Liver (tissue), 9 donors: ENCODE results near the gene CD276. TPM values are rescaled to one million over a fixed set of nuclear protein-coding genes. Genes with fewer than 3 reads are reported as not detected.

ENCODE experiments used
- DNase-seq: peaks from one replicate; pipeline ENCODE4 v3.0.0-alpha.2; 2017; ENCODE audit warnings: low spot score
- H3K27ac ChIP-seq, 2 donors: one replicate each; pipeline ENCODE4 v1.7.0; 2013; ENCODE audit warnings: inconsistent platforms in 2 of 2, low read length in 2 of 2, control low read depth in 1 of 2, low read depth in 1 of 2, mild to moderate bottlenecking in 1 of 2
- H3K27me3 ChIP-seq, 4 donors: one replicate each; pipeline versions ENCODE4 v1.6.1 to v1.7.0; 2013; ENCODE audit warnings: low read length in 3 of 4, inconsistent platforms in 1 of 4, mild to moderate bottlenecking in 1 of 4, moderate library complexity in 1 of 4; ENCODE audit not compliant: control insufficient read depth in 4 of 4, insufficient read depth in 4 of 4
- H3K36me3 ChIP-seq, 4 donors: one replicate each; pipeline versions ENCODE4 v1.6.1 to v1.7.0; 2013; ENCODE audit warnings: low read length in 3 of 4, mild to moderate bottlenecking in 3 of 4, low read depth in 1 of 4, moderate library complexity in 1 of 4; ENCODE audit not compliant: control insufficient read depth in 4 of 4, insufficient read depth in 3 of 4
- H3K4me1 ChIP-seq, 4 donors: one replicate each; pipeline versions ENCODE4 v1.6.1 to v1.7.0; 2013; ENCODE audit warnings: low read length in 3 of 4, mild to moderate bottlenecking in 3 of 4, moderate library complexity in 1 of 4; ENCODE audit not compliant: control insufficient read depth in 4 of 4, insufficient read depth in 4 of 4
- H3K4me3 ChIP-seq, 3 donors: one replicate each; pipeline versions ENCODE4 v1.6.1 to v1.7.0; 2013; ENCODE audit warnings: low read length in 3 of 3, control low read depth in 1 of 3, low read depth in 1 of 3, mild to moderate bottlenecking in 1 of 3
- H3K9ac ChIP-seq, 2 donors: one replicate each; pipeline ENCODE4 v1.7.0; 2013; ENCODE audit warnings: low read length in 2 of 2, mild to moderate bottlenecking in 2 of 2, moderate library complexity in 2 of 2, control low read depth in 1 of 2, low read depth in 1 of 2
- H3K9me3 ChIP-seq, 4 donors: one replicate each; pipeline versions ENCODE4 v1.6.1 to v1.7.0; 2013; ENCODE audit warnings: low read length in 3 of 4; ENCODE audit not compliant: control insufficient read depth in 4 of 4
- EGR1 ChIP-seq, 2 donors: IDR thresholded peaks; 2 replicates each; pipeline ENCODE4 v1.6.1; 2016 to 2018; ENCODE audit warnings: antibody characterized with exemption in 2 of 2, low read depth in 2 of 2
- FOXA2 ChIP-seq: IDR thresholded peaks from 2 replicates; pipeline ENCODE4 v1.6.1; 2016; ENCODE audit warnings: antibody characterized with exemption
- GABPA ChIP-seq, 2 donors: IDR thresholded peaks in 1 of 2; conservative IDR thresholded peaks in 1 of 2; 2 replicates each; pipeline ENCODE4 v1.6.1; 2016; ENCODE audit warnings: antibody characterized with exemption in 2 of 2, mild to moderate bottlenecking in 1 of 2, moderate library complexity in 1 of 2
- HNF4A ChIP-seq, 2 donors: conservative IDR thresholded peaks; 2 replicates each; pipeline ENCODE4 v1.6.1; 2016; ENCODE audit warnings: antibody characterized with exemption in 2 of 2, mild to moderate bottlenecking in 2 of 2
- HNF4G ChIP-seq: IDR thresholded peaks from 2 replicates; pipeline ENCODE4 v1.6.1; 2016; ENCODE audit warnings: antibody characterized with exemption
- RAD21 ChIP-seq, 2 donors: IDR thresholded peaks; 2 replicates each; pipeline ENCODE4 v1.6.1; 2016; ENCODE audit warnings: antibody characterized with exemption in 2 of 2, mild to moderate bottlenecking in 2 of 2
- RXRA ChIP-seq, 2 donors: IDR thresholded peaks; 2 replicates each; pipeline ENCODE4 v1.6.1; 2017 to 2018; ENCODE audit warnings: antibody characterized with exemption in 2 of 2, mild to moderate bottlenecking in 1 of 2
- SP1 ChIP-seq: IDR thresholded peaks from 2 replicates; pipeline ENCODE4 v1.6.1; 2018; ENCODE audit warnings: antibody characterized with exemption, mild to moderate bottlenecking
- TAF1 ChIP-seq: conservative IDR thresholded peaks from 2 replicates; pipeline ENCODE4 v1.6.1; 2016; ENCODE audit warnings: antibody characterized with exemption, mild to moderate bottlenecking
- ZBTB33 ChIP-seq: IDR thresholded peaks from 2 replicates; pipeline ENCODE4 v1.6.1; 2016; ENCODE audit warnings: antibody characterized with exemption
- WGBS: extraction: QIAGEN DNeasy Blood & Tissue Kit; methylation state at CpG from one replicate; pipeline ENCODE4 v1.1.7; 2013; 5-methylcytosine and 5-hydroxymethylcytosine counted together
- polyA plus RNA-seq, 2 donors: library from polyadenylated mRNA; stranded (reverse) in 1 of 2; unstranded in 1 of 2; fragments of 200-250 nt in 1 of 2; fragments of >200 nt in 1 of 2; fragmentation: Nextera tagmentation in 1 of 2; extraction: Ambion mirVana in 1 of 2; gene quantifications; one replicate each; pipeline versions ENCODE4 v1.2.1 to v1.2.3, GENCODE V29; 2013 to 2015
- total RNA-seq, 2 donors: library from RNA; depleted of rRNA; stranded (reverse); fragments of >200 nt; gene quantifications; one replicate each; pipeline ENCODE4 v1.2.3, GENCODE V29; 2014
- TF ChIP-seq, protein P1 (sequence below): IDR thresholded peaks from 2 replicates; pipeline ENCODE4 v1.6.1; 2016; ENCODE audit warnings: antibody characterized with exemption, mild to moderate bottlenecking
- TF ChIP-seq, protein P2 (sequence below): IDR thresholded peaks from 2 replicates; pipeline ENCODE4 v1.6.1; 2016; ENCODE audit warnings: antibody characterized with exemption
- donor health status: healthy.
- donor health status: healthy.
- donor health status: healthy.
- donor health status: healthy.
- donor health status: healthy.

Gene CD276
- total and polyA plus RNA-seq, 4 donors, result 12.9 to 37.9 (median 25.1) TPM

DNA sequence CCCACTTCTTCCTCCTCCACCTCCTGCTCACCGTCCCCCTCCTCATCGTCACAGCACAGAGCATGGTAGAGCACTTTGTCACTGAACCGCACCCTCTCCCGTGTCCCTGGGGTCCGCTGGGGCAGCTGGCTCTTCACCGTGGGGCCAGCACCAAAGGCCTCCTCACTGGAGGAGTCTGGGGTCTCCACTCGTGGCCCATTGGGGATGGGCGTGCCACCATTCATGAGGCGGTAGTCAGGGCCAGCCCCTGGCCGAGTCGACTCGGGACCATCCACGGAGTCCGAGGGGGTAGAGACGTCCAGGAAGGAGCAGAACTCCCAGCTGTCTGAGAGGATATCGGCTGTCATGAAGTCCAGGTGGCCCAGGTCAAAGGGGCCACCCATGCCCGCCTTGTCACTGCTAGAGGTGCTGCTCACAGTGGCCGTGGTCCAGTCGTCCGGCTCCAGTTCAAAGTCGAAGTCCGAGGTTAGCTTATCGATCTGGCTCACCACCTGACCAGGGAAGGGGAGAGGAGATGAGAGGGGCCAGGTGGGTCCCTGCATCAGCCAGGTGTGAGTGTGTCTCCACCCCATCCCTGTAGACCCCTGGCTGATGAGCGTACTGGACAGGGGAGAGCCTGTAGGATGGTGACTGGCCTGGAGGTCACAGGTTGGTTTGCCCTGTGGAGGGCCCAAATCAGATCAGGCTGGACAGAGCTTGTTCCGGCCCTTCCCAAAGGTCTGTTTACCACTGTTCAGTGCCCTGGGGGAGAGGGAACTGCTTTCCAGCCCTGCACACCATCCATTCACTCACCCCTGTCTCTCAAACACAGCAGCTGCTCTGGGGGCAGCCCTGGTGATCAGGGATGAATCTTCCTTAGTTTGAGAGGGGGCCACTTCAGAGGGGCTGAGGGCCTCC is 56.2 kb downstream of the CD276 start (continued):
- TF ChIP-seq GABPA (IDR thresholded peaks at IDR 0.05 in 1 of 2, conservative IDR thresholded peaks at IDR 0.05 in 1 of 2) (no peak), EGR1 (IDR thresholded peaks at IDR 0.05; ENCODE audit: low read depth in 2 of 2) (no peak), FOXA2 (no peak), RXRA (IDR thresholded peaks at IDR 0.05) (peak; percentile 45 to 58)

GRCh38 chr15:73741321-73741836 is 57.2 kb downstream of the CD276 start:
- WGBS, result 84% methylated on average over 3 of the region's 3 CpGs

More at GRCh38 chr15:73741321-73741836, 57.2 kb downstream of the CD276 start:
- no peaks in the 10 kb centered on the region for H3K9me3 ChIP-seq
- no peaks in the 10 kb centered on the region for H3K27me3 ChIP-seq
- H3K4me3 ChIP-seq, result no peak overlapping the region
- H3K36me3 ChIP-seq, result no peaks in the 10 kb centered on the region
- no peak overlapping the region for H3K27ac ChIP-seq
- no peak overlapping the region for H3K9ac ChIP-seq
- TF ChIP-seq, protein P1, sequence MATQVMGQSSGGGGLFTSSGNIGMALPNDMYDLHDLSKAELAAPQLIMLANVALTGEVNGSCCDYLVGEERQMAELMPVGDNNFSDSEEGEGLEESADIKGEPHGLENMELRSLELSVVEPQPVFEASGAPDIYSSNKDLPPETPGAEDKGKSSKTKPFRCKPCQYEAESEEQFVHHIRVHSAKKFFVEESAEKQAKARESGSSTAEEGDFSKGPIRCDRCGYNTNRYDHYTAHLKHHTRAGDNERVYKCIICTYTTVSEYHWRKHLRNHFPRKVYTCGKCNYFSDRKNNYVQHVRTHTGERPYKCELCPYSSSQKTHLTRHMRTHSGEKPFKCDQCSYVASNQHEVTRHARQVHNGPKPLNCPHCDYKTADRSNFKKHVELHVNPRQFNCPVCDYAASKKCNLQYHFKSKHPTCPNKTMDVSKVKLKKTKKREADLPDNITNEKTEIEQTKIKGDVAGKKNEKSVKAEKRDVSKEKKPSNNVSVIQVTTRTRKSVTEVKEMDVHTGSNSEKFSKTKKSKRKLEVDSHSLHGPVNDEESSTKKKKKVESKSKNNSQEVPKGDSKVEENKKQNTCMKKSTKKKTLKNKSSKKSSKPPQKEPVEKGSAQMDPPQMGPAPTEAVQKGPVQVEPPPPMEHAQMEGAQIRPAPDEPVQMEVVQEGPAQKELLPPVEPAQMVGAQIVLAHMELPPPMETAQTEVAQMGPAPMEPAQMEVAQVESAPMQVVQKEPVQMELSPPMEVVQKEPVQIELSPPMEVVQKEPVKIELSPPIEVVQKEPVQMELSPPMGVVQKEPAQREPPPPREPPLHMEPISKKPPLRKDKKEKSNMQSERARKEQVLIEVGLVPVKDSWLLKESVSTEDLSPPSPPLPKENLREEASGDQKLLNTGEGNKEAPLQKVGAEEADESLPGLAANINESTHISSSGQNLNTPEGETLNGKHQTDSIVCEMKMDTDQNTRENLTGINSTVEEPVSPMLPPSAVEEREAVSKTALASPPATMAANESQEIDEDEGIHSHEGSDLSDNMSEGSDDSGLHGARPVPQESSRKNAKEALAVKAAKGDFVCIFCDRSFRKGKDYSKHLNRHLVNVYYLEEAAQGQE, result no peak
- TF ChIP-seq HNF4A (conservative IDR thresholded peaks at IDR 0.05) (no peak), ZBTB33 (no peak), FOXA2 (no peak), RAD21 (IDR thresholded peaks at IDR 0.05) (no peak), SP1 (no peak), RXRA (IDR thresholded peaks at IDR 0.05) (no peak), TAF1 (no peak), EGR1 (IDR thresholded peaks at IDR 0.05; ENCODE audit: low read depth in 2 of 2) (no peak), HNF4G (no peak)
- TF ChIP-seq, protein P2, sequence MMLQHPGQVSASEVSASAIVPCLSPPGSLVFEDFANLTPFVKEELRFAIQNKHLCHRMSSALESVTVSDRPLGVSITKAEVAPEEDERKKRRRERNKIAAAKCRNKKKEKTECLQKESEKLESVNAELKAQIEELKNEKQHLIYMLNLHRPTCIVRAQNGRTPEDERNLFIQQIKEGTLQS, result no peak
- DNase-seq, result no peak
- peaks cover 0 to 9% (median 7%) of the 10 kb centered on the region in 4 donors for H3K4me1 ChIP-seq
